ENCODE measurements around the gene REN.

Gene REN

DNA sequence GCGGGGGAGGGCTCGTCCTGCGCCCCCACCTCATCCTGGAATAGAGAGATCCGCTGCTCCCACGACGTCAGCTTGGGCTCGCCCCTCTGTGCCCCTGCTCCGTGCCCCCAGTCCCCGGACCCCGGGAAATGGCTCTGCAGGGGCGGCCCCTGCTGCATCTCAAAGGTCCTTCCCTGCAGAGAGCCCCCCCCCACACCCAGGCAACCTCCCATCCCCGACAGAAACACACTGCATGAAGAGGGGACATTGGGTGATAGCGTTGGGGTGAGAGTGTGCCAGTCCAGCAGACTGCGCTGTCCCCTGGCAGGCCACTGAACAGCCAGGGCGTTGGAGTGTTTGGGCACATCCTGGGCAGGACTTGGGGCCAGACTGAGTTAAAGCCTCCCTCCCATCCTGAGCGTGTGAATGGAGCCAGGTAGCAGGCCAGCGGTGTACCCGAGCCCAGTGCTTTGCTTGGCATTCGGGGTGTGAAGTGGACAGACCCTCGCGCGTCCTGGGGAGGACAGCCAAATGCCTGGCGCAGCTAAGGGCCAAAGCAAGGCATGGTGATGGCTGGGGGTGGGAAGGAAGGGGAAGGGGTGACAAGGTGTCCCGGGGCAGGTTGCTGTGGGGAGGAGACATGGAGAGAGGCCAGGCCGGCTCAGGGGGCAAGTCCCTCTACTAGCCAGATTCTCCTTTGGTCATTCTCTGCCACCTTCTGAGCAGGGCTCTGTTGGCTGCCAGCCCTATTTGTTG, 13.7 kb downstream of the REN start:
- DNase-seq (ENCODE audit: low read depth): no peak

DNA sequence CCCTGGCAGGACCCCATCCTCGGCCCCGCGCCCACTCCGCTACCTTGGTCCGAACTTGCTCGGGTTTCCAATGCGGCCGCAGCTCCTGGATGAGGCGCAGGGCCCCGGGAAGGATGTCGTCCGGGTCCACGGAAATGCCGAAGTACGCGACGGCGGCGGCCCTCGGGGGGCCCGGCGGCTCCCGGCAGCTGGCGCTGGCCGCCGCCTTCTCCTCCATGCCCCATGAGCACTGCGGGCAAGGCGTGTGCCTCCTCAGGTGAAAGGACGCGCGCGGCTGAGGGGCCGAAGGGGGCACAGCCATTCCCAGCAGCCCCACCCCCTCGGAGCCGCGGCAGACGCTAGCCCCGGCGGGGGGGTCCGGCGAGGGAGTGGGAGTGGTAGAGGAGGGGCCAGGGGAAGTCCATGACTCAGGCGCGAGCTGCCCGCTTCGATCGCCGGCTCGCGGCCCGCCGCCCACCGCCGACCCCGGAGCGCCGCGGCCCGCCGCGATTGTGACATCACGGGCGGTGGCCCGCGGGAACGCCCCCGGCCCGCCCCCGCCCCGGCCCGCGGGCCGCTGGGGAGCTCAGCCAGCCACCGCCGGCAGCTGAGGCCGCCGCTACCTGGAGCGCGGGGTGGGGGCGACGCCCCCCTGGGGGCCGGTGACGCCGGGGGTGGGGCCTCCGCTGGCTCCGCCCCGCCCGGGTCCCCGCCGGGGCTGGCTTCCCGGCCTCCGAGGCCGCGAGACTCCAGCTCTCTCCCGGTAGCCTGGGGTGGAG, 14.4 kb downstream of the REN start, which contains the start of gene ETNK2:
Gene ETNK2 (minus strand): TSS at position 493 of the 758 bp plus-strand sequence. CDS start 192 bp downstream, at position 301.
- DNase-seq (ENCODE audit: low read depth): peak; percentile 59

DNA sequence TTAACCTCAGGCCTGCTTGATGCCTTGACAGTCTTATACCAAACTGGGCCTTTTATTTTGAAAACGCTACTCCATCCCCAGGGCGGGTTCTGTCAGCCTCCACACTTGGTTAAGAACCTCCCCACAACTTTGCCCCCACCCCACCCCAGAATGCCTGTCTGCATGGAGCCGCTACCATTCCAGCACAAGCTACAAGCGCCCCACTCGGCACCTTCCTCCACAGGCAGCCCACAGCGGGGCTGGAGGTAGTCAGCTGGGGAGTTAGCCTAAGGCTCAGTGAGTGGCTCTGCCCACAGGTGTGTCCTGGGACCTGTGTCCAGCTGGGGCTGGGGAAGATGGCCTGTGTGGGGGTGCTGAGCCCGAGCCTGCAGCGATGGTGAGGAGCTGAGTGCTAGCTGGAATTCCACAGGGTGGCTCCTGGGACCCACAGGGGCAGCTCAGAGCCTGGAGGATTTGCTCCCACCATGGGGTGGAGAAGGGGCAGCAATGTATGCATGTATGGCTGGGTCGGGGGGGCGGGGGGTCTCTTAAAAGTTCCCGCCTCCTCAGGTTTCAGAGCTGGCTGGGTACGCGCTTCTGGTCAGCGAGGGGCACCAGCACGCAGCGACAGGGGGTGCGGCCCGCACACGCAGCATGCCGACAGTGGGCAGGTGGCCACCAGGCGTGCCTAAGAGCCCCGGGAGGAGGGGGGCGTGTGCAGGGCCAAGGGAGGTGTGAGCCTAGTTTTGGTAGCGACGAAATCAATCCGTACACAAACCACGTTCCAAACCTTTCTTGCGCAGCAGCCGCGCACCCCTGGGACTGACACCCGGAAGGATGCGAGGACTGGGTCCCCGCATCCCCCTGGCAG, 15.2 kb downstream of the REN start:
- DNase-seq (ENCODE audit: low read depth): no peak

DNA sequence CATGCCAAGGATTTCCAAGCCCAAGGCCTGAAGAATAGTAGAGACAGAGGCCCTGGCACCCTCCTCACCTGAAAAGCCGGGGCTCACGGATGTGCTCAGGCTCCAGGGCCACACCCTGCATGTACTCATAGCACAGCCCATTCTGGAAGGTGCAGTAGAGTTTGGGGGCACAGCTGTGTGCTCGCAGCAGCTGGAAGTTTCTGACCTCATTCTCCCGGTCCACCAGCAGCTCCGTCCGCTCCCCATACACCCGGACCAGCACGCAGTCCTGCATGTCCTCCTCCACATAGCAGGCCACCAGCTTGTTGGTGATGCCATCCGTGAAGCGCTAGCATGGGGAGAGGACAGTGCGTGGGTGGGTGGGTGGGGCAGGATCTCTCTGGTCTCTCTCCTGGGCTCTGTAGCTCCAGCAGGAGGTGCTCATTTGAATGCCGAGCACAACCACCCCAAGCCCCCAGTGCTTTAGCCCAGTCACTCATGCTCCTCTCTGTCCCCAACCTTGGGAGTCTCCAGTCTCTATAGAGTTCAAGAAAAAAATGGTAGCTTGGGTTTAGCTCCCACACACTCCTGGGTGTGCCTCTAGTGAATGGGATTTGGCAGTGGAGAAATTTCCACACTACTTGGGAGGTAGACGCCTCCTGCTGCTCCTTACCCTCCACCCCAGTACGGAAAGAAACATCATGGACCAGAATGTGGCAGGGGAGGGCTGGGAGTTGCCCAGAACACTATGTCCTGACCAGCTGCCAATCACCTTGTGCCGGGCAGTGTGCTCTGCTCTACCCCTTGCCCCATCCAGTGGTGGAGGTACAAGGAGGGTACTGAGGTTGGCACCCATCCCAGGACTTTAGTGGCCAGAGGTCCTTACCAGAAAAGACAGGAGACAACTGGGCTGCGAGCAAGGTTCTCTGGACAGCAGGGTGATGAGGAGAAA, 16.2 kb downstream of the REN start:
- no peak for DNase-seq (ENCODE audit: low read depth)

DNA sequence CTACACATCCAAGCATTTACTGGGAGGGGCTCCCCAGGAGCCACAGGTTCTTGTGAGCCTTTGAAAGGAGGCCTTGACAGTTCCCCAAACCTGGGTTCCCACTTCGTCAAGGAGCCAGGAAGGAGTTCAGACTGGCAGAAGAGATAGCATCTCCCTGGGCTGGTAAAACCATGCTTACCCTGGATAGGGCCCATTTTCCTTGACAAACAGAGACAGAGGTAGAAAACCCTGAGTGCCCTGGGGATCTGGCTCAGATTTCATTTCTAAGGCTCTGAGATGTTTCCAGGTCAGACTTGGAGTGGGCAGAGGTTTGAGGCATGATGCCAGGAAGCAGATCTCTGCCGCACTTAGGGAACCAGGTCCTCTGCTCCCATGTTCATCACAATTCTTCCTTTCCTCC, 17.0 kb downstream of the REN start:
- DNase-seq (ENCODE audit: low read depth): no peak

DNA sequence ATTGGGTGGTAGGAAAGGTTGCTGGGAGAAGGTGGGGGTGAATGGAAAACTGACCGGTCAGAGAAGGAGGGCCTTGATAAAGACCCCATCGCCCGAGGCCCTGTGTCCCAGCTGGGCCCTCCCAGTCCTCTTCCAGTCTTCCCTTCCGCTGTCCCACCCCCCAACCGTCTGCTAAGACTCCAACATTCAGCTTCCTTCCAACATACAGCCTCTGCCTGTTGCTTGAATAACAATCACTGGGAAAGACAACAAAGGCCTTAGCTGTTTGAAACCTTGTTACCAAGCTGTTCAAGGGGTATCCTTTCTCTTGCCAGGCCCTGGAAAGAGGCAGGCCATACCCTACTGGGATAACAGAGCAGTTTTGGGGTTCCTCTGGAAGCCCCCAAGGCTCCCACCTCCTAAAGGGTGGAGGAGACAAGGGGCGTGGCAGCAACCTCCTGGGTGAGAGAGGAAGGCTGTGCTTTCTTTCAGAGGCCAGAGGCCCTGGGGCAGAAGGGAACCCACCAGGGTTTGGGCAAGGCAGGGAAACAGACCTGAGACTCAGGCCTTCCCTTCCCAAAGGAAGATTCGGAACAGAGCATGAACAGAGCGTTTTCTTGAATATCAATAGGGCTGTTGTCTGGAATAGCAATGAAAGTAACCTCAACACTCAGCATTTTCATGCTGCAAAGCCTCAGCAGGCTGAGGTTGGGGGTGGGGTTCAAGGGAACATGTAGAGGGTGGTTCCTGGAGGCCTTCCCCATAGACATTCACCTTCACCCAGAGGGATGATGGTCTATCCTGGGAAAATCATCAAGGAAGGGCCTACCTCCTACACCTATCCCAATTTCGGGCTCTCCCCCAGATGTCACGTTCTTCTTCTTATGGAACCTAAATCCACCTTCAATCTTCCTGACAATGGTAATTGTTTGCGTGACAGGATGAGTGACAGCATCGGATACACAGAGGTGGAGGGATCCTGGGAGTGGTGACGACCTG, 18.4 kb downstream of the REN start:
- no peak for DNase-seq (ENCODE audit: low read depth)

DNA sequence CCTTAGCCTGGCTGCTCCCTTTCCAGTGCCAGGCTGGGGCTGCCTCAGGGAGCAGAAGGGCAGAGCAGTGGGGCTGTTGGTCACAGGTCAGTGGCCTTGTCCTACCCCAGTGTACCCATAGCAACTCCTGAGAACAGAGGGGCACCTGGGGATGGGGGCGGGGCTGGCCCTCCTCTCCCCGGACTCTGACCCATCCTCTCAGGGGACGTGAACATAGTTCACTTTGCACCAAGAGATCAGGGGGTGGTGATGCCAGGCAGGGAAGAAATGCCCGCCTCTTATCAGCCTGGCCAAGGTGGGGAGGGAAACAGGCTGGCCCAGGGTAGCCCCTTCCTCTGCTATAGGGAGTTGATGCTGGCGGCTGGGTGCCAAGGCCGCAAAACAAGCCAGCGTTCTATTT, 19.2 kb downstream of the REN start:
- DNase-seq (ENCODE audit: low read depth): no peak

DNA sequence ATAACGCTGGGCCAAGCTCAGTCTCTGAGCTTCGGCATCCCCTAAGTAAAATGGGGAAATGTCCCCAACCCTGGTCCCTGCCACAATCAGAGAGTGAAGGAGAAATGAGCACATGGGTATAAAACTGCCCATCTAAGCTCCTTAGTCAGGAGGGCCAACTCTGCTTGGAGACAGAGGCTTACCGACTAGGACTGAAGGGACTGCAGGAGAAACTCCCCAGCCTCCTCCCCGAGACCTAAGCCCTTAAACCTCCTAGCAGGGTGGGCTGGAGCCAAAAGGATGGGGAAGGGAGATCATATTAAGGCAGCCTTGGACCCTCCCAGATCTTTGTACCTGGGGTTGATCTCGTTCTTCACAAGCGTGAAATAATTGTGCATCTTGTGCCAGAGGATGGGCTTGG, 19.8 kb downstream of the REN start:
- no peak for DNase-seq (ENCODE audit: low read depth)

DNA sequence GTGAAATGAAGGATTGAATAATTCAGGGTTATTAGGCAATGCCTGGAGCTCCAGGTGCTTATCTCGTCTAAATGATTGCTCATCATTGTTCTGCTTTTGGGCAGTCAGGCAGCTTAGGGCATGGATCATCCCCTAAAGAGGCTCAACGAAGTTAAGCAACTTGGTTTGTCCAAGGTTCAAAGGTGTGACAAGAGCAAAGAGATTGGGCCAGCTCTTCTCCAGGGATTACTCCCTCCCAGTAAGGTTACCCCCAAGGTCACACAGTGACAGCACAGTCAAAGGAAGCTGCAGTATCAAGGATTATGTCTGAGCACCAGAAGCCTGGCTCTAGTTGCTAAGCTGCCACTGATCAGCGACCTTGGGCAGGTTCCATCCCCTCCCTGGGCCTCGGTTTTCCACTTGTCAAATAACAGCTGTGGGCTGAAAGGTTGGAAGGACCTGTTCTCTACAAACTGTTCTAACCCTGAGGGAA, 21.1 kb downstream of the REN start:
- no peak for DNase-seq (ENCODE audit: low read depth)

DNA sequence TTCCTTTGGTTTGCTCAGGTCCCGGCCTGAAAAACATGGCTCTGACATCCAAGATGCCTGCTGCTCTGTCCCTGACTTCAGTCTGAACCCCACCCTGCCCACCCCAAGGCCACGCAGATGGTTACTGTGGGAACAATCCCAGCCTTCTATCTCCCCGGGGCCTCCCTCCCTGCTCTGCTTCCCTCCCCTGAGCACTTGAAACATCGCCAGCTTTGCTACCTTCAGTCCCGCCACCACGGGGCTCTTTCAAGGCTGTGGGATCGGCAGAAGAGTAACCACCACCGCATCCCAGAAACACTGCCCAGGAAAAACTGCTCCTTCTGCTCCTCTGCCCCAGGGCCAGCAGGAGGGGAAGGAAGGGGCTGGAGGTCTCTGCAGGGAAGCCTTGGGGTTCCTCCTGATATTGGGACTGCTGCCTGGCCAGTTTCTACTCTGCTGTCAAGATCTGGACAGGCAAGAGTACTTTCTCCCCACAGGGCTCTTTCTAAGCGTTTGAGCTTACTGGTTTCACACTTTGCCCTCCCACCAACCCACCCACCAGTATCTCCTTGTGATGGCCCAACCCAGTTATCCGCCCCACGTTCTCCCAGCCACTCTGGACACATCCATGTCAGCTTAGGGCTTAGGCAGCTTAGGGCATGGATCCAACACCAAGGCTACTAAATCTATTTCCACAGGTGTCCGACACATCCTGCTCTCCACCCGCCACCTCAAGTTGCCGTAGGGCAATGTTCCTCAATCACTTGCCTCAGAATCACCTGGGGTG, 22.7 kb downstream of the REN start:
- DNase-seq (ENCODE audit: low read depth): no peak

DNA sequence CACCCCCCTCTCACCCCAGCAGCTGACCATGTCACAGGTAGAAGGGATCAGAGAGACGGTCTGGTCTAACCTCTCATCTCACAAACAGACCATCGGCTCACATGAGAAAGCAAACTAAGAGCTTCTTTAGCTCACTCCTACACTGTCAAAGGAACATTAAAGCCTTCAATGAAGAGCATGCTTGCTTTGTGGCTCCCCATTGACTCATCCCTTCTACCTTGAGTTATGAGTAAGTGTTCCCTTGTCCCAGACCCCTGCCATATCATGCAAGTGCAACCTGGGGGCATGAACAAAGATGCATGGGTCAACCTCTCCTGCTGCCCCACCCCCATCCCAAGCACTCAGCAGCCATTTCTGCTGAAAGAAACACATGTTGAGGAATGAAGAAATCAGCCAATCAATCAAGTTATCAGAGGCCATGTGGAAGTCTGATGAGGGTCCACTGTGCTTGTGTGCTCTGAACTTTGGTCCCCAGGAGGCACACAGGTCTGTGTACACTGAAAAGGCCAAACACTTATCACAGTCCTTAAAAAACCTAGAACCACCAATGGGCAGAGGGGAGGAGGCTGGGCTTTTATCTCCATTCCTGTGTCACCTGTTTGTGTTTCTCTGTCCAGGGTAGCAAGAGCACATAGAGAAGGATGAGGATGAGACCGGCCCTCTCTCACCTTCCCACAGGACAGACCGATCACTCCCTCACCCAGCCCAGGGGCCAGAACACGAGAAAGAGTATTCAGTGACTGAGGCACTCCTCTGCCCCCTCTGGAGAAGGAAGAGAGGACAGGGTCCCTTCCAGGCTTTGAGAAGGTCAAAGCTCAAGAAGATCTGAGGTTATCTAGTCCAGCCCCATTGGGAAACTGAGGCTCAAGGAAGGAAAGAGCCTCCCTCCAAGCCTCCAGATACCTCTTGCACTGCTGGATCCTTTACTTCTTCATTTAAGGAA, 23.8 kb downstream of the REN start:
- DNase-seq (ENCODE audit: low read depth): no peak

DNA sequence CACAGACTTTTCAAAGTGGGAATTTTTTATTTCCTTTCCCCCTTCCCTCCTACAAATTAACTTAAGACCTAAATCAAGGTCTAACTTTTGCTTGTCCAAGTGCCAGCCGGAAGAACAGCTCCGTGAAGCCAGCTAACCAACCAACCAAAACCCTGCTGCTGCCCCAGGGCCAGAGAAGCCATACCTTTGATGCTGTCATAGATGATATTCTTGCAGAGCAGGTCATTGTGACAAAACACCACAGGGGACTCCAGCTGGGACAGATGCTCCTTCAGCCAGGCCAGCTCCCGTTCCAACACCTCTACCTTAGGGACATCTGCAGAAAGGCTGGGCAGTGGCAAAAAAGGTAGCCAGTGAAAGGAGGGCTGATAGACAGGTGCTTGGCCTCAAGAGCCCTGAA, 25.0 kb downstream of the REN start:
- no peak for DNase-seq (ENCODE audit: low read depth)

DNA sequence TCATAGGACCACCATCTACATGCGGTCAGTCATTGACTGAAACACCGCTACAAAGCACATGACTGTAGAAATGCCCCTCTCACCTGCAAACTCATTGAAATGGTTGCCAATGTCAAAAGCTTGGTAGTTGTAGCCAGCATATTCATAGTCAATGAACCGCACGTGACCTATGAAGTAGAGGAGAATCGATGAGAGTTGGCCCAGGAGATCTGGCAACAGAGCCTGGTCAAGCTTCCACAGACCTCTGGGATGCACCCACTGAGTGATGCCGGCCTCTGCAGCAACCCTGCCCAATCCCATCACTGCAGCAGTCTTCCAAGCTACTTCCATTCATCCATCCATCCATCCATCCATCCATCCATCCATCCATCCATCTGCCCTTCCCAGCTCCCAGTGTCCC, 26.2 kb downstream of the REN start:
- no peak for DNase-seq (ENCODE audit: low read depth)

DNA sequence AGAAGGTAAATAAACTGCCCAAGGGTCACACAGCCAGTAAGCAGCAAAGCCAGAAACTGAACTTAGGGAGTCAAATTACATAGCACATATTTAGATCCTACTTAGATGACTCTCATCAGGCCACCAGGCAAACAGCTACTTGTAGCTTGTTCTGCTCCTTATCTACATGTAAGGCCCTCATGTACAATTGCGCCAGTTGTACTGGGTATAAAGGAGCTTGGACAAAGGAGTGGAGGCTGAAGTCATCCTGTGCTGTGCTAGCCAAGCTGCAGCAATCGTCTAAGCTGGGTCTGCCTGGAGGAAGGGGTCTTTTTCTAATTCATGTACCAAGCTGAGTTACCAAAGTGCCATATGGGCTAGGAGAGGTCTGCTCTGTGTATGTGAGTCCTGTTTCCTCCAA, 27.0 kb downstream of the REN start:
- no peak for DNase-seq (ENCODE audit: low read depth)

DNA sequence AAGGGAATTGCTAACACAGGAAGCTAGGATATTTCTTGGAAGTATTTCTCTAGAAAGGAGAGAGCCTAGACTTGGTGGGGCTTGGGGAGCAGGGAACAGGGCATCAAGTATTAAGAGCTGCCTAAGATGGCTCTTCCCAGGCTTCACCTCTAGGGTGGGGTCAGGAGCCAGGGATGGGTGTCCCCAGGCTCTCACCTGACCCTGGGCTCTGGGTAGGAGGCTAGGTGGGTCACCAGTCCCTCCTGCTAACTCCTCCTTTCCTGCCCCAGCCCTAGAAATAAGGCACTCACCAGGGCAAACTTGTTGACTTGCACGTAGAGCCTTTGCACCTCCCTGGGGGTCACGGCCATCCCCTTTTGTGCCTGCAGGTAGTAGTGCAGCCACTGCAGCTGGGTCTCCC, 29.3 kb downstream of the REN start:
- no peak for DNase-seq (ENCODE audit: low read depth)

DNA sequence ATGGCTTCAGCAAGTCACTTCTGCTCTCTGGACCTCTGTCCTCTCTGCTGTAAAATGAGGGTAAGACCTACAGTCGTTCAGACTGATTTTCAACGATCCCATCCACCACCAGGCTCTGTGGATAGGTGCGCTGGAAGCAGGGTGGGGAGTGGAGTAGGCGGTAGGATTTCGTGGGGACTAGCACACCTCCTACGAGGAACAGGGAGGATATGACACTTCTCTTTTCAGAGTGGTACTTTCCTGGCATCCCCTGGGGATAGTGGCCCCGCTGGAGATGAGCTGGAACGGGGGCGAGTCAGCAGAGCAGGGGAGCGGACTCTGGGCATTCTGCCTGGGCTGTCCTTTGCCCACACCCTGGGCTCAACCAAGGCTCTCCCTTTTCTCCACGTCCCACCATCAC, 32.0 kb downstream of the REN start:
- DNase-seq (ENCODE audit: low read depth): no peak

DNA sequence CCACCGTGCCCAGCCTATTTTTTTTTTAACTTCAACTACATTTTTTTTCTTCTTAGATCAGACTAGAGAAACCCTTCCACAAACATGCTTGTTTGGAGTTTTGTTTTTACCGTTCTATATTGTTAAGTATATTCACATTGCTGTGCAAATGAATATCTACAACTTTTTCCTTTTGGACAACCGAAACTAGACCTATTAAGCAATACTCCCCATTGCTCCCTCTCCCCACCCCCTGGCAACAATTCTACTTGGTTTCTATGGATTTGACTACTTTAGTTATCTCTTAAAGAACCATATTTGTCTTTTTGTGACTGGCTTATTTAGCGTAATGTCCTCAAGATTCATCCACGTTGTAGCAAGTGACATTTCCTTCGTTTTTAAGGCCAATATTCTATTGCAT, 33.4 kb downstream of the REN start:
- DNase-seq (ENCODE audit: low read depth): no peak

DNA sequence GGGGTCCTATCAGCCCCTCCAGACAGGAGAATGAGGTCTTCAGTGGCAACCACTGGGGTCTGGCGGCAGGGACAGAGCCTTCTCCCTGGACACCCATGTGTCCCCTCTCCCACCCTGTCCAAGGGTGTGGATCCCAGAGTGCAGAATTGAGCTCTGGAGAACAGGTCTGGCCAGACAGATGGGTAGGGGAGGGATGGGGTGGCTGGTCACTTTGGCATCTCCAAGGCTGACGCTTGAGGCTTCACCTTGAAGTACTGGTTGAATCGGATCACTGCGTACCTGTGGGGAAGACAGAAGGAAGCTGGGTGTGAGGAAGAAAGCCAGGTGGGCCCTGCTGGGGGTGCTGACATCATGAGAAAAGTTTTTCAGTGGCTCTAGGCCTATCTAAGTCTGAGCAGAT, 34.2 kb downstream of the REN start:
- no peak for DNase-seq (ENCODE audit: low read depth)
